AG10803 (cell line): ENCODE results near the gene MTHFSD.
A peak's percentile ranks its signal among the peaks of the same experiment; 100 is the strongest.

Experiments
- DNase-seq: peaks from one replicate; pipeline ENCODE4 v3.0.0; 2010; ENCODE audit warnings: low read depth
- H3K4me3 ChIP-seq: 2 replicates; pipeline ENCODE4 v1.5.1; 2011; ENCODE audit warnings: mild to moderate bottlenecking, low read length, control low read depth
- CTCF ChIP-seq: conservative IDR thresholded peaks from 2 replicates; pipeline ENCODE4 v1.5.1; 2011; ENCODE audit warnings: mild to moderate bottlenecking, low read length, control low read depth, inconsistent platforms

MTHFSD gene

GRCh38 chr16:86499440-86499786 is 55.6 kb downstream of the MTHFSD start:
- H3K4me3 ChIP-seq: no peak overlapping the region
- TF ChIP-seq CTCF: no peak

DNA sequence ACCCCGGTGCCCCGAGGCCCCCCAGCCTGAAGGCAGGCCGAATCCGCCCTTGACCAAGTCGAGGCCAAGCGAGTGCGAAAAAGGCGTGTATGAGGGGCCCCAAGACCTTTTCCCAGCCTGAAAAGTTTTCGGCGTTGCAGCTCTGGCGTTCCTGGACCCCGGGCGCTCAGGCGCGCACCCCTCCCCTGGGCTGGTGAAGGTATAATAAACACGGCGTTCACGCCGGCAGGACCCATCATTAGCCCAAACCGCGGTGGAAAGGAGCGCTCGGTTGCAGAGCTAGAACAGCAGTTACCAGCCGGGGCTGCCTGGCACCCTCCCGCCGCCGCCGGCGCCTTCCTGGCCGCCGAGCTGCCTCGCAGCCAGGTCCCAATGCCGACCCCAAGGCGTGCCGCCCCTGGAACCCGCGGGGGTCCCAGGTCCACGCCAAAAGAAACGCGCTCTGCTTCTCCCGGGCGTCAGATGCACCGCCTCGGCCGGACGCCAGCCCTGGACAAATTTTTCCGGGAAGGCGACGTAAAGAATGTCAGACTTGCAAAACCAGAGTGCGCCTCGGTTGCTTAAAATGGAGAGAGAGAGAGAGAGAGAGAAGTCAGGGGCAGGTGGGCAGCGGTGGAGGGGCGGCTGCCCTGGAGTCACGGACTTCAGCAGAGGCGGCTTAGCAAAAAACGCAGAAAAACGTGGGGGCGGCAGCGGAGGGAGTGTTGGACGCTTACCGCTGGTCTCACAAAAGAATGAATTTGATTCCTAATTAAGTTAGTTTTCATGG is 56.2 kb downstream of the MTHFSD start:
- peak; percentile 37 for DNase-seq
- TF ChIP-seq CTCF: no peak
- no peak overlapping the region for H3K4me3 ChIP-seq

More at GRCh38 chr16:86499440-86499786, 55.6 kb downstream of the MTHFSD start:
- DNase-seq: no peak

DNA sequence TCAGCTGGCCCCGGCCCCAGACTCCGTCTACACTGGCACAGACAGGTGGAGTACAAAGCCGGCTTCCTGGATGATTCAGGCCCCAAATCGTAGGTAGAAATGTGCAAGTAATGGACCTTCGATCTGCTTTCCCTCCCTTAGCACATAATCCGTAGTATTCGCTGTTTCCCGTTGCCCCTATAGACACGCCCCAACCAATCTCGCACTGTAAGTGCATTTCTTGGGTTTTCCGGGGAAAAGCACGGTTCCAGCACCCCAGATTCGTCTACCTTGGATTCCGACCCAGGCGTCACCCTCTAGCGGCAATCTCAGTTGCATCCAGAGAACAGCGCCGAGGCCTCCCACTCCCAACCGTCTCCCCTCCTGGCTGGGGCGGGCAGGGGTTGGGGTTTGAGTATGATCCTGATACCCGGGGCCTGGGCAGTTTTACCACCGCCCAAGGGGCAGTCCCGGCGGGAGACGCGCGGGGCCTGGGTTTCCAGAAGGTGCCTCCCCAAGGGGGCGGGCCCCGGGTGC is 56.8 kb downstream of the MTHFSD start:
- TF ChIP-seq CTCF: no peak; the same call in 1 of the 2 replicates
- no peak overlapping the region for H3K4me3 ChIP-seq
- no peak for DNase-seq

DNA sequence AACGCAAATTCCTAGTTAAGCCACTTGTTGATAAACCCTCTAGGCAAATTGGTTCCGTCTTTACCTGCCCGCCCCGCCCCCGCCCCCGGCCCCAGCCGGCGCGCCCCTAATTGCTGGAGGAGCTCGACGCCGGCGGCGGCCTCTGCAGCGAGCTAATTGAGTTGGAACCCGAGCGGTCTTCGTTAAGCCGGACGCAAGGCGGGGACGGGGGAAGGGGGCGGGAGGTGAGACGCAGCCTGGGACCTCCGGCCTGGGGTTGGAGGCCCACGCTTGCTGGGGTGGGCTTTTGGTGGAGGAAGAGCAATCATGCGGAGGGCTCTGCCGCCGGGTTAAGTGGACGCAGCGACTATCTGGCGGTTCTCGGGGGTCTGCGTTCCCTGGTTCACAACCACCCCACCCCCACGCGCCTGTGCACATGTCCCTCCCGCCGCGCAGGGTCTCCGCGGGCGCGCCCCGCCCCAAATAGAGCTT is 57.4 kb downstream of the MTHFSD start:
- TF ChIP-seq CTCF: no peak

DNA sequence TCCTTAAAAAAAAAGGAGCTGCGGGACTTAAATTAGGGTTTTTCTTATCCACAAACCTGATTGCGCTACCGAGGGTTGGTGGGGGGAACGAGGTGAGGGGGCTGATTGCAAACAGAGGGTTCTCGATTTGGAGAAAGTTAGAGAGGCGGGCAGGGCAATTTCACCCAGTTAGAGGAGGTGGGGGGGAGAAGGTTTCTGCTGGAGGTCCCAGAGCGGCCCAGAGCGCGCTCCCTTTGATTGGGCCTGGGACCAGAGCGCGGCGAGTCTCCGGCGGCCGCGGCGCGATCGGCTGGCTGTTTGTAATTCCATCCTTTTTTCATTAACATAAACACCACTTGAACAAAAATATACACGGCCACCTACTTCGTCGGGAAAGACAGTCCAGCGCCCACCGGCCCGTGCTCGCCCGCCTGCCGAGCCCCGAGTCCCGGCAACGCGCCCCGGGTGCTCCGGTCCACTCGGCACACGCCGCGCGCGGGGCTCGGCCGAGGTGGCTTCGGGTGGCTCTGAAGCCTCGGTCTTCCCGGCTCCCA is 58.0 kb downstream of the MTHFSD start:
- H3K4me3 ChIP-seq: no peak overlapping the region
- DNase-seq: no peak
- TF ChIP-seq CTCF: no peak

More for the DNA sequence above, 57.4 kb downstream of the MTHFSD start:
- DNase-seq: no peak
- H3K4me3 ChIP-seq: no peak overlapping the region

GRCh38 chr16:86496262-86496928 is 58.6 kb downstream of the MTHFSD start:
- H3K4me3 ChIP-seq: no peak overlapping the region
- no peak for TF ChIP-seq CTCF
- no peak for DNase-seq
